H1 (cell line): ENCODE results near the gene SMAD6. TPM values are rescaled to one million over a fixed set of nuclear protein-coding genes. Genes with fewer than 3 reads are reported as not detected.

Experiments used
- CTCF ChIA-PET: fragments of 300-600 bp; sonication (Branson Sonifier 250); formaldehyde crosslinking; loops from one replicate; lab custom pipeline; 2021; ENCODE audit not compliant: partially characterized antibody; lab: Charles Lee
- POLR2A ChIA-PET: fragments of 300-600 bp; sonication (Branson Sonifier 250); formaldehyde crosslinking; loops from one replicate; lab custom pipeline; 2021; ENCODE audit warnings: inconsistent platforms; ENCODE audit not compliant: partially characterized antibody; lab: Charles Lee
- DNase-seq, 2 experiments: peaks; one replicate each; pipeline versions ENCODE4 v3.0.0 to v3.0.0-alpha.2; 2010 to 2022; ENCODE audit warnings: low spot score in 2 of 2, low read depth in 1 of 2, mixed read lengths in 1 of 2
- FAIRE-seq: peaks from 2 replicates; lab custom pipeline; 2011; peaks lifted over from hg19 to GRCh38; lab: Jason Lieb, UNC
- H2AFZ ChIP-seq: 2 replicates; pipeline ENCODE4 v1.8.1; 2012; ENCODE audit warnings: low read length, inconsistent platforms
- H2AK5ac ChIP-seq: 2 replicates; pipeline ENCODE4 v1.6.1; 2013; ENCODE audit warnings: low read depth, low read length
- H2BK120ac ChIP-seq: replicated peaks from 2 replicates; pipeline ENCODE3; 2013; ENCODE audit warnings: low read depth, low read length, inconsistent platforms
- H2BK12ac ChIP-seq: 2 replicates; pipeline ENCODE4 v1.6.1; 2013; ENCODE audit warnings: low read depth, low read length
- H2BK15ac ChIP-seq: 2 replicates; pipeline ENCODE4 v1.6.1; 2013; ENCODE audit warnings: low read length
- H2BK20ac ChIP-seq: 2 replicates; pipeline ENCODE4 v1.6.1; 2013; ENCODE audit warnings: low read length
- H2BK5ac ChIP-seq: 2 replicates; pipeline ENCODE4 v1.6.1; 2013; ENCODE audit warnings: low read depth, low read length
- H3K14ac ChIP-seq: 2 replicates; pipeline ENCODE4 v1.6.1; 2013; ENCODE audit warnings: inconsistent platforms; ENCODE audit not compliant: insufficient read length
- H3K18ac ChIP-seq: 2 replicates; pipeline ENCODE4 v1.6.1; 2013; ENCODE audit warnings: low read length; ENCODE audit errors: extremely low read depth
- H3K23ac ChIP-seq: 2 replicates; pipeline ENCODE4 v1.6.1; 2013; ENCODE audit warnings: inconsistent platforms; ENCODE audit not compliant: insufficient read length
- H3K23me2 ChIP-seq: 2 replicates; pipeline ENCODE4 v1.6.1; 2013; ENCODE audit warnings: low read depth, low read length
- H3K27ac ChIP-seq: 2 replicates; pipeline ENCODE4 v1.6.1; 2011; ENCODE audit warnings: low read depth, low read length, inconsistent platforms
- H3K27me3 ChIP-seq, 4 experiments: replicated peaks in 1 of 4; 1 replicate in 1 of 4; 2 replicates in 3 of 4; pipeline versions ENCODE4 v1.6.1 to v1.8.1; 2011 to 2013; ENCODE audit warnings: low read length in 3 of 4, mild to moderate bottlenecking in 3 of 4, inconsistent platforms in 2 of 4, mixed read lengths in 2 of 4, moderate library complexity in 1 of 4; ENCODE audit not compliant: control insufficient read depth in 3 of 4, insufficient read depth in 3 of 4; ENCODE audit errors: extremely low read depth in 1 of 4
- H3K36me3 ChIP-seq, 4 experiments: 2 replicates each; pipeline versions ENCODE4 v1.6.1 to v1.8.1; 2011 to 2013; ENCODE audit warnings: mild to moderate bottlenecking in 4 of 4, low read length in 3 of 4, moderate library complexity in 2 of 4, control low read depth in 1 of 4, inconsistent platforms in 1 of 4; ENCODE audit not compliant: insufficient read depth in 4 of 4, control insufficient read depth in 2 of 4
- H3K4ac ChIP-seq: replicated peaks from 2 replicates; pipeline ENCODE3; 2013; ENCODE audit warnings: low read length, low read depth, mixed read lengths, inconsistent platforms; ENCODE audit not compliant: insufficient read length
- H3K4me1 ChIP-seq, 4 experiments: replicated peaks in 1 of 4; 1 replicate in 1 of 4; 2 replicates in 3 of 4; pipeline versions ENCODE4 v1.6.1 to v1.8.1; 2011 to 2013; ENCODE audit warnings: low read length in 3 of 4, inconsistent platforms in 2 of 4, mixed read lengths in 1 of 4; ENCODE audit not compliant: insufficient read depth in 4 of 4, control insufficient read depth in 3 of 4
- H3K4me2 ChIP-seq, 2 experiments: 2 replicates each; pipeline versions ENCODE4 v1.6.1 to v1.8.1; 2011 to 2013; ENCODE audit warnings: low read depth in 2 of 2, low read length in 2 of 2, control low read depth in 1 of 2, inconsistent platforms in 1 of 2, mild to moderate bottlenecking in 1 of 2; ENCODE audit not compliant: insufficient read depth in 1 of 2
- H3K4me3 ChIP-seq, 4 experiments: fragments of 200-600, 300-600 bp in 1 of 4; sonication (generic), shearing (Covaris generic), sonication (Bioruptor Twin) in 1 of 4; 2 replicates each; pipeline versions ENCODE4 v1.5.1 to v1.8.1; 2011 to 2016; ENCODE audit warnings: low read length in 4 of 4, low read depth in 3 of 4, control low read depth in 2 of 4, inconsistent platforms in 2 of 4, mild to moderate bottlenecking in 2 of 4, mixed read lengths in 1 of 4, moderate library complexity in 1 of 4; ENCODE audit not compliant: insufficient read depth in 2 of 4; ENCODE audit errors: extremely low read depth in 1 of 4
- H3K56ac ChIP-seq: replicated peaks from 2 replicates; pipeline ENCODE3; 2013; ENCODE audit warnings: low read depth, mild to moderate bottlenecking, mixed read lengths, low read length, inconsistent platforms; ENCODE audit not compliant: insufficient read length
- H3K79me1 ChIP-seq: 2 replicates; pipeline ENCODE4 v1.6.1; 2013; ENCODE audit warnings: low read depth, low read length, control low read depth
- H3K79me2 ChIP-seq, 2 experiments: 2 replicates each; pipeline versions ENCODE4 v1.6.1 to v1.8.1; 2012 to 2013; ENCODE audit warnings: low read length in 2 of 2, mild to moderate bottlenecking in 2 of 2, inconsistent platforms in 1 of 2; ENCODE audit not compliant: insufficient read depth in 2 of 2, control insufficient read depth in 1 of 2
- H3K9ac ChIP-seq, 4 experiments: replicated peaks in 1 of 4; 1 replicate in 1 of 4; 2 replicates in 3 of 4; pipeline versions ENCODE4 v1.6.1 to v1.8.1; 2011 to 2013; ENCODE audit warnings: low read depth in 3 of 4, low read length in 3 of 4, control low read depth in 2 of 4, mild to moderate bottlenecking in 2 of 4, moderate library complexity in 2 of 4, inconsistent platforms in 1 of 4; ENCODE audit errors: extremely low read depth in 1 of 4
- H3K9me3 ChIP-seq, 2 experiments: 2 replicates each; pipeline versions ENCODE4 v1.6.1 to v1.8.1; 2012 to 2013; ENCODE audit warnings: mild to moderate bottlenecking in 2 of 2, moderate library complexity in 2 of 2, control low read depth in 1 of 2, inconsistent platforms in 1 of 2, low read depth in 1 of 2, low read length in 1 of 2, mixed read lengths in 1 of 2; ENCODE audit not compliant: insufficient read depth in 2 of 2
- H4K20me1 ChIP-seq, 2 experiments: replicated peaks in 1 of 2; 2 replicates each; pipeline versions ENCODE3 to v1.8.1; 2011 to 2013; ENCODE audit warnings: inconsistent platforms in 2 of 2, low read length in 2 of 2, mild to moderate bottlenecking in 1 of 2; ENCODE audit not compliant: insufficient read depth in 2 of 2, control insufficient read depth in 1 of 2
- H4K5ac ChIP-seq: 2 replicates; pipeline ENCODE4 v1.6.1; 2013; ENCODE audit warnings: low read length, low read depth, mixed read lengths, inconsistent platforms; ENCODE audit not compliant: insufficient read length
- H4K8ac ChIP-seq: 2 replicates; pipeline ENCODE4 v1.8.0; 2013; ENCODE audit warnings: mild to moderate bottlenecking, moderate library complexity, low read length, inconsistent platforms; ENCODE audit not compliant: insufficient read depth; ENCODE audit errors: extremely low read depth
- H4K91ac ChIP-seq: replicated peaks from 2 replicates; pipeline ENCODE3; 2013; ENCODE audit warnings: low read length, mixed read lengths, inconsistent platforms; ENCODE audit not compliant: insufficient read length
- BRCA1 ChIP-seq: IDR thresholded peaks from 2 replicates; pipeline ENCODE4 v1.6.1; 2012; ENCODE audit warnings: low read depth, low read length, improper control_type of control experiment
- CTBP2 ChIP-seq: IDR thresholded peaks from 2 replicates; pipeline ENCODE4 v1.7.0; 2011; ENCODE audit warnings: borderline replicate concordance, mild to moderate bottlenecking, moderate library complexity, mixed read lengths, low read length; ENCODE audit not compliant: insufficient read depth, insufficient read length
- CTCF ChIP-seq, 3 experiments: IDR thresholded peaks; 1 replicate in 2 of 3; 2 replicates in 1 of 3; pipeline versions ENCODE4 v1.5.1 to v1.6.1; 2011; ENCODE audit warnings: low read length in 3 of 3, mild to moderate bottlenecking in 3 of 3, inconsistent platforms in 2 of 3, low read depth in 1 of 3, moderate library complexity in 1 of 3; ENCODE audit not compliant: insufficient read depth in 1 of 3; ENCODE audit errors: control extremely low read depth in 1 of 3
- HDAC6 ChIP-seq: IDR thresholded peaks from one replicate; pipeline ENCODE4 v1.7.1; 2012; ENCODE audit warnings: low read depth, mild to moderate bottlenecking, inconsistent platforms, low read length, moderate library complexity
- KDM1A ChIP-seq: fragments of 200-600, 300-600 bp; sonication (generic); IDR thresholded peaks from 2 replicates; pipeline ENCODE4 v1.7.1; 2016; ENCODE audit warnings: mild to moderate bottlenecking, low read length, borderline replicate concordance
- MAX ChIP-seq: IDR thresholded peaks from 2 replicates; pipeline ENCODE4 v1.6.1; 2012; ENCODE audit warnings: inconsistent platforms
- RFX5 ChIP-seq: IDR thresholded peaks from 2 replicates; pipeline ENCODE4 v1.6.1; 2011; ENCODE audit warnings: low read depth, low read length, improper control_type of control experiment, borderline replicate concordance
- SIN3A ChIP-seq, 2 experiments: IDR thresholded peaks in 1 of 2; conservative IDR thresholded peaks in 1 of 2; 2 replicates each; pipeline ENCODE4 v1.6.1; 2011 to 2012; ENCODE audit warnings: low read length in 2 of 2, improper control_type of control experiment in 1 of 2, low read depth in 1 of 2, mild to moderate bottlenecking in 1 of 2
- SIRT6 ChIP-seq: IDR thresholded peaks from one replicate; pipeline ENCODE4 v1.7.1; 2012; ENCODE audit warnings: low read length, inconsistent platforms
- TCF12 ChIP-seq: IDR thresholded peaks from 2 replicates; pipeline ENCODE4 v1.6.1; 2011; ENCODE audit warnings: low read depth, mild to moderate bottlenecking, low read length
- WGBS, 2 experiments: shearing (Covaris generic) in 1 of 2; methylation state at CpG; one replicate each; pipeline versions ENCODE4 v1.1.6 to v1.1.7; 2013 to 2015; ENCODE audit warnings: low lambda C conversion rate in 2 of 2, mixed read lengths in 2 of 2, inconsistent platforms in 1 of 2, low coverage in 1 of 2, missing lambda C conversion rate in 1 of 2; ENCODE audit not compliant: insufficient replicate concordance in 2 of 2, insufficient coverage in 1 of 2, insufficient read length in 1 of 2; ENCODE audit errors: extremely low coverage in 1 of 2, missing lambda C conversion rate in 1 of 2; 5-methylcytosine and 5-hydroxymethylcytosine counted together
- polyA plus RNA-seq, 7 experiments: library from polyadenylated mRNA; depleted of rRNA in 3 of 7; stranded (reverse) in 5 of 7; unstranded in 2 of 7; fragments of >200 nt in 5 of 7; fragments of 200-250 nt in 2 of 7; gene quantifications; 1 replicate in 5 of 7; 2 replicates in 1 of 7; 4 replicates in 1 of 7; pipeline versions ENCODE4 v1.2.1 to v1.2.3, GENCODE V29; 2011 to 2013; ENCODE audit warnings: missing spikeins in 2 of 7, mixed read lengths in 2 of 7
- total RNA-seq: library from RNA; stranded (reverse); fragmentation: NEBNext Ultra II Directional; extraction: Animal tissue kit (Norgen Biotek cat#: 25700); gene quantifications from 2 replicates; pipeline ENCODE4 v1.2.1, GENCODE V29; 2021

The SMAD6 gene
- total and polyA plus RNA-seq, 2 of the 8 experiments (the other 6 are each of a cell fraction or from before 2014, with no cell fraction given), result 1.8 to 7.0 TPM

DNA sequence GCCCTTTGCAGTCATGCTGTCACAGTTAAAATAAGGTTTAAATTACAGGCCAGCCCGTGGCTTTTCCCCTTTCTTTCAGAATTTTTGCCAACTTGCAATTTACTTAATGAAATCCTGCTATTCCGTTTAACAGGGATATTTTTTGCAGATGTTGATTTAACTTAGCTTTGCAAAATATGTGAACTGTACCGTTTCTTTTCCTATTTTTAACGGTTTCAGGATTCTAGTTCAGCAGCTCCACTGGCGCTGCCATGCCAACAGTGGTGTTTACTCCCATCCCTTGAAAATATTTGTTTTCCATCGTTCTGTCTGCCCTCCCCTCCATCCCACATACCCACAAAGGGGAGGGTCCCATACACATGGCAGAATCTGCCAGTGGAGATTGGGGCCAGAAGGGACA, 54.3 kb downstream of the SMAD6 start:
- no peak overlapping the region for H3K14ac ChIP-seq
- no peak overlapping the region for H3K9ac ChIP-seq
- FAIRE-seq, result no peak
- POLR2A ChIA-PET, result interaction anchor here (1.1 kb wide), 1 partner anchor 10 kb away, joined by 3 read pairs; no protein-coding TSS in a partner anchor
- CTCF ChIA-PET, result interaction anchor here (0.5 to 1.9 kb wide), 7 partner anchors 11 to 352 kb away, joined by 3 to 5 read pairs (median 3); no protein-coding TSS in a partner anchor
- H2BK12ac ChIP-seq, result no peak overlapping the region
- H2BK15ac ChIP-seq, result no peak overlapping the region
- H3K4me3 ChIP-seq, result no peak overlapping the region
- H2BK5ac ChIP-seq, result no peak overlapping the region
- H2AK5ac ChIP-seq, result no peak overlapping the region
- H3K79me1 ChIP-seq, result no peaks in the 10 kb centered on the region
- no peak overlapping the region for H3K18ac ChIP-seq
- H3K27ac ChIP-seq, result no peak overlapping the region
- no peak overlapping the region for H4K5ac ChIP-seq
- 80% methylated on average over 6 of the region's 6 CpGs; no CpG with 5 or more reads in 1 of the 2 experiments for WGBS, 2 experiments
- H4K20me1 ChIP-seq, result no peaks in the 10 kb centered on the region
- H2BK120ac ChIP-seq, result no peak overlapping the region
- no peak overlapping the region for H2AFZ ChIP-seq
- H4K91ac ChIP-seq, result no peak overlapping the region
- no peaks in the 10 kb centered on the region for H3K23me2 ChIP-seq
- no peaks in the 10 kb centered on the region for H3K27me3 ChIP-seq
- no peak overlapping the region for H4K8ac ChIP-seq
- H2BK20ac ChIP-seq, result no peak overlapping the region
- H3K36me3 ChIP-seq, result peaks cover 0 to 3% (median 1%) of the 10 kb centered on the region in 4 experiments; a peak in 3 of 8 replicates
- peaks cover 0 to 7% (median 2%) of the 10 kb centered on the region in 4 experiments; a peak in 2 of 7 replicates for H3K4me1 ChIP-seq
- peaks cover 0 to 5% of the 10 kb centered on the region in 2 experiments; a peak in 2 of 4 replicates for H3K9me3 ChIP-seq
- H3K23ac ChIP-seq, result no peak overlapping the region
- H3K79me2 ChIP-seq, result no peaks in the 10 kb centered on the region
- TF ChIP-seq SIRT6, result no peak
- no peak for TF ChIP-seq SIN3A (conservative IDR thresholded peaks at IDR 0.05 in 1 of 2, IDR thresholded peaks at IDR 0.05 in 1 of 2; ENCODE audit: low read depth in 1 of 2, low read length in 2 of 2)
- no peak for TF ChIP-seq RFX5
- TF ChIP-seq MAX, result no peak
- TF ChIP-seq TCF12, result no peak
- no peak for TF ChIP-seq BRCA1
- TF ChIP-seq CTCF (IDR thresholded peaks at IDR 0.05; ENCODE audit: control extremely low read depth in 1 of 3, insufficient read depth in 1 of 3, low read depth in 1 of 3, low read length in 3 of 3), result no peak
- TF ChIP-seq CTBP2, result no peak
- no peak for TF ChIP-seq HDAC6
- TF ChIP-seq KDM1A, result no peak
- H3K4ac ChIP-seq, result no peak overlapping the region
- H3K56ac ChIP-seq, result no peak overlapping the region
- no peak overlapping the region for H3K4me2 ChIP-seq
- no peak for DNase-seq
